ENCODE measurements around the gene SNCB.

- TF ChIP-seq BATF2 (CRISPR knock-in tag; IDR thresholded peaks at IDR 0.05) (no peak), CTCF (CRISPR knock-in tag; IDR thresholded peaks at IDR 0.05) (no peak), ZNF367 (CRISPR knock-in tag; IDR thresholded peaks at IDR 0.05; ENCODE audit: borderline replicate concordance) (no peak), PRDM15 (CRISPR knock-in tag; IDR thresholded peaks at IDR 0.05) (no peak), EP300 (IDR thresholded peaks at IDR 0.05; ENCODE audit: low read depth in 2 of 2, low read length in 2 of 2) (no peak), EP300 (CRISPR knock-in tag; IDR thresholded peaks at IDR 0.05; ENCODE audit: borderline replicate concordance) (no peak), ZKSCAN1 (IDR thresholded peaks at IDR 0.05; ENCODE audit: low read length) (no peak), RXRA (CRISPR knock-in tag; IDR thresholded peaks at IDR 0.05) (no peak), ZNF775 (CRISPR knock-in tag; IDR thresholded peaks at IDR 0.05; ENCODE audit: borderline replicate concordance) (no peak), GTF2F1 (IDR thresholded peaks at IDR 0.05; ENCODE audit: low read length) (no peak), ZNF780A (CRISPR knock-in tag; IDR thresholded peaks at IDR 0.05) (no peak), POLR2AphosphoS5 (IDR thresholded peaks at IDR 0.05; ENCODE audit: low read depth, low read length) (no peak), GABPA (IDR thresholded peaks at IDR 0.05; ENCODE audit: low read depth, low read length) (no peak), GABPA (CRISPR knock-in tag; IDR thresholded peaks at IDR 0.05; ENCODE audit: low read depth) (no peak), SMYD3 (CRISPR knock-in tag; IDR thresholded peaks at IDR 0.05) (no peak), HINFP (CRISPR knock-in tag; IDR thresholded peaks at IDR 0.05; ENCODE audit: low read depth) (no peak)
Observed at GRCh38 chr5:176593273-176593869, 37.0 kb downstream of the SNCB start.
